HG03066 (cell line): ENCODE data around the gene TNS3.

Source experiments
- ATAC-seq: cut with Tn5 transposase; IDR thresholded peaks from one replicate; pipeline ENCODE4 v1.9.1; 2021; ENCODE audit warnings: low read depth; ENCODE audit not compliant: unreplicated experiment

TNS3 gene

GRCh38 chr7:47440320-47440719 lies 141.6 kb downstream of the TNS3 start:
- ATAC-seq, result no peak

GRCh38 chr7:47439181-47439667 lies 142.7 kb downstream of the TNS3 start:
- no peak for ATAC-seq

DNA sequence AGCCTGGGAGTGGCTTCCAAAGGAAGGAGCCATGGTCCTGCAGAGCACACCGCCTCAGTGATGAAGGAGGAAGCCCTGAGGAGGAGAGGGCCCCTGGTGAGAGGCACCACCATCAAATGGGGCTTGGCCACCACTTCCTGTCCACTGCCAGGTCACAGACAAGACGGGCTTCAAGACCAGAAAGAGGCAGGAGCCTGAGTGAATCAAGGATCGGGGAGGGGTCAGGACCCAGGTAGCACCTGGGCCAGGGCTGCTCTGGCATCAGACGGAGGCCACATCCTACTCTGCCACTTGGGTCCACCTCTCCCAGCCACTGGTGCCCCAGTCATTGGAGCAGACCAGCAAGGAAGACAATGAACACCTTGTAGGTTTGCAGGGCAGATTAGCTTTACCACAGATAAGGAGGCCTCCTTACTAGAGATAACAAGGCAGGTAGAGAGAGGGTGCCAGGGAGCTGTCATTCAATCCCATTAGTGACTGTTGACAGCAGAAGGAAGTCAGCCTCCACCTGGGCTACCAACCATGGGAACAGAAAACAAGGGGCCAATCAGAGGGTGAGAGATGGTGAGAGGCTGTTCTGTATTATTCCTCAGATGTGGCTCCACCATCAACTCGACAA lies 143.4 kb downstream of the TNS3 start:
- ATAC-seq, result no peak

DNA sequence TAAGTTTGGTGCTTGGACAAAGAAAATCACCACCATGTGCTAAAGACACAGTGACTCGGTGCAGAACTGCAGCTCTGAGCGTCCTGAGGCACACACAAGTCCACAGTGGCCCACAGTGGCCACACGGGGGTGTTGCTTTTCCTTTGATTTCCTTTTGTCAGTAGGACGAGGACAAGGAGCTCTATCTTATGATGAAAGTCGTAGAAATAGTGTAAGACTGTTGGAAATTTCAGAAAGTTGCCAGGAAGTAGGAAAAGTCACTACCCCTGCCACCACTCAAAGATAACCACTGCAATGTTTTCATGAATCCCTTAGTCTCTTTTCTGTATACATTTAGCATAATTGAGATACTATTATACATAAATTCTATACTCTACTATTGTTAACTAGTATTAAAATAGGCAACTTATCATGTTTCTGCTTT lies 146.0 kb downstream of the TNS3 start:
- ATAC-seq, result no peak

- ATAC-seq, result no peak
Measured at GRCh38 chr7:47433564-47433895, 148.4 kb downstream of the TNS3 start.

DNA sequence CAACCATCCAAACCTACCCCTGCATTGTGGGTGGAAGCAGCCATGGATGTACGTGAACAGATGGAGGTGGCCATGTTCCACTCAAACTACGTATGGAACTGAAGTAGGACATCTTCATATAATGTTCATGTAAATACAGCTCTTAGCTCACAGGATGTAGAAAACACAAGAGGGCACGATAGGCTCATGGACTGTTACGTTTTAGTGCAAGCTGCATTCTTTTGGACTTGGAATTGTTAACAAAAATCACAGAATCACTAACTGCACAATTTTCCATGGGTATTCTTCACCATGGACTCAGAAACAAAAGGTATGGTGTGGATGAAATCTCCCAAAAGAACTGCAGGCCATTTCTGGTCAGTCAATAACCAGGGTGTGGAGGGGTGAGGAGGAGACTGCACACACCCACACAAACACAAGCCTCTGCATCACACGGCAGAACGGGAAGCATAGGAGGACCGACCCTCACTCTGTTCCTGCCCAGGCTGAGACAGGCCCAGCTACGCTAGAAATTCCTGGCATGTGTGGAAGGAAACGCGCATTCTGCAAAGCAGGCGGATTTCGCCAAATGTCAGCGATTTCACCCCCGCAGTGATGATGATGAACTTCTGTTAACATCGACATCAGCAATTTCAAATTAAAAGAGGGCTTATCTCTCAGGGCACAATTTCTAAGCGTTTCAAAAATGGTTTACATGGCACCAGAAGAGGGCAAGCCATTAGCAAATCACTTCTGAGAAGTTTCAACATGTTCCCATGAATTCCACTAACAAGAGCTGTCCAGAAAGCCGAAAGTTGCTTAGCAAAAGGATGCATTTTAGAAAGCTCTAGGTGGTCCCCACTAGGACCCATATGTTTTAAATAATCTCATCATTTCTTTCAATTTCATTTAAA lies 149.0 kb downstream of the TNS3 start:
- ATAC-seq, result no peak

- ATAC-seq, result no peak
Measured at GRCh38 chr7:47430422-47430821, 151.5 kb downstream of the TNS3 start.

GRCh38 chr7:47428768-47429472 lies 153.0 kb downstream of the TNS3 start:
- no peak for ATAC-seq

DNA sequence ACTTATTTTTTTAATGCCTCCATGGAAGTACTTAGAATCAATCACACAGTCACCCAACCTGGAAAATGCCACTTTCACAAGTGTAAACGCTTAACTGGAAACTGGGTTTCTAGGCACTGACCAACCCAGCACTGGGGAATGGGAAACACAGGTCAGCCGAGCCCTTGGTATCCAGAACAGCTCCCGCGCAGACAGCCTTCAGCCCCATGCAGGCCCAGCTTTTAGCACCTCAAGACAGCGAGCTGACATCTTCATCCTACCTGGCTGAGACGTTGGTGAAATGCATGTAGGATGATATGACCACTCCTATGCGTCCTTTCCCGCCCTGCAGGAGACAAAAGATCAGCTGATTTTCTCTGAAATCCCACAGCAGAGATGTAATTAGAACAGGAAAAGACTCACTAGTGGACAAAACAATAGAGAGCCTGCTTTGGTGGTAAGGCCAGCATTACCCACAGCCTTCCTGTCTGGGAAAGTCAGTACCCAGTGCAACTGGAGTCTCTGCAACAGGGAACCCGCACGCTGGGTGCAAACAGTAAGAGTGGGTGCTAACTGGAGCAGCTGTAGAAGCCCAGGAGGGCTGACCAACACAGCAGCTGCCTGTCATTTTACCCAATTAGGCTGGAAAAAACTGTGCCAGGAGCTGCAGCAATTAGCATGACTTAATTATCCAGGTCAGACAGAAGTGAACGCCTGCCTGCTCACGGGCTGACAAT lies 153.7 kb downstream of the TNS3 start:
- ATAC-seq, result no peak

GRCh38 chr7:47427051-47427643 lies 154.8 kb downstream of the TNS3 start:
- no peak for ATAC-seq

DNA sequence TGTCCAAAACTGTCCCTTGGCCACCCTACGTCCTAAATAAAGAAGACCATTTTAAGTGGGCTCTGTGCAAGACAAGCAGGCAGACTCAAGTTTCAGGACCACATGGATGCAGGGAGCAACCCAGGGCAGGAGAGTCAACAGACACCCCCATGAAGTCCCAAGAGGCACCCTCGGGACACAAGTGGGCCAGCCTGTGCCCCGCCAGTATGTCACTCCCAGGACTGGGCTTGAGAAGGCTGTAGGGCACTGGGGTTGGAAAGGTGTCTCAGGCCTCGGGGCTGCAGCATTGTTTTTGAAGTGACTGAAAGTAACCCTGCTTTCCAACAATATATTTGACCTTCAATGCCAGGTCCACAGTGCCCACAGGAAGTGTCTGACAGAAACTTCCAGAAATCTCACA lies 157.4 kb downstream of the TNS3 start:
- ATAC-seq, result no peak

GRCh38 chr7:47423196-47423595 lies 158.7 kb downstream of the TNS3 start:
- no peak for ATAC-seq

DNA sequence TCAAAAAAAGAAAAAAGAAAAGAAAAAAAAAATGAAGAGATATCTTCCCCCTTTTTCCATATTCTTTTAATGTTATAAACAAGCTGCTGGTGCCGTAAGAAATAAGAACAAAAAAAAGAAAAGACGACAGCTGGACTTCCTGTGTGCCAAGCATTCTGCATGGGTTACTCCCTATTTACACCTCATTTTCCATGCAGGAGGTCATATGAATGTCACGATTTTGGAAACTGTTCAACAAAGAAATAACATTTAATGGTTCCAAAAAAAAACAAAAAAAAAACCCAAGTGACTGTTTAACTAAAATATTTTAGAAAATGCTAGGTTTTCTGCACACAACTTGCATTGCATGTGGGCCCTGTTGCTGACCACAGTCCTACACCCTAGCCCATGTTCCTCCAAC lies 159.3 kb downstream of the TNS3 start:
- ATAC-seq, result no peak

DNA sequence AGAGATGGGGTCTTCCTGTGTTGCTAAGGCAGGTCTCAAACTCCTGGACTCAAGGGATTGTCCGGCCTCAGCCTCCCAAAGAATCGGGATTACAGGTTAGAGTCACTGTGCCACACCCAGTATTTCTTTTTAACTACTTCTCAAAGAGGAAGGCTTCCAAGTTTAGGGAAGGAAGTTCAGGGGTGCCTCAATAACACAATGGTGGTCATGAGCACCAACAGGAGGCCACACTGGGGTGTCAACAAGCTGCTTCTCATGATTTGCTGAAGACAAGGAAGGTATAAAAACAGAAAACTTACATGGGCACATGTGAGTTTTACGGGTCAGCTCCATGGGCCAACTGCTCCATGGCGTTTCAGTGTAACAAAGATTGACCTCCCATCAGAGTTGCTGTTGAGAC lies 160.5 kb downstream of the TNS3 start:
- no peak for ATAC-seq

GRCh38 chr7:47420122-47420780 lies 161.7 kb downstream of the TNS3 start:
- no peak for ATAC-seq

DNA sequence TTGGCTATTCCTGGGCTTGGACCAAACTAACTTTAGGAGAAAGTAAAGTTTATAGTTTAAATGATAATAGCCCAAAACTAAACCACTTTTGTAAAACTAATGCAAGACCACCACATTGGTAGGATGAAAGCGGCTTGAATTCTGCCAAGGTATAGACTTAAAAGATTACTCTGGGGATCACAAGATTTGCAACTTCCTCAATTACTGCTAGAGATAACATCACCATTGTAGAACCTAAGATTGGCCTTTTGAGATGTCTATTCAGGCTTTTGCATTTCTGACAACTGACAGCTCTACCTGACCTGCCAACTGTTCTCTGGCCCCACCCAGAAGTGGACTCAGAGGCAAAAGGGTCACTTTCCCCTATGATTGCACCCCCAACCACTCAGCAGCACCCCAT lies 162.4 kb downstream of the TNS3 start:
- no peak for ATAC-seq

DNA sequence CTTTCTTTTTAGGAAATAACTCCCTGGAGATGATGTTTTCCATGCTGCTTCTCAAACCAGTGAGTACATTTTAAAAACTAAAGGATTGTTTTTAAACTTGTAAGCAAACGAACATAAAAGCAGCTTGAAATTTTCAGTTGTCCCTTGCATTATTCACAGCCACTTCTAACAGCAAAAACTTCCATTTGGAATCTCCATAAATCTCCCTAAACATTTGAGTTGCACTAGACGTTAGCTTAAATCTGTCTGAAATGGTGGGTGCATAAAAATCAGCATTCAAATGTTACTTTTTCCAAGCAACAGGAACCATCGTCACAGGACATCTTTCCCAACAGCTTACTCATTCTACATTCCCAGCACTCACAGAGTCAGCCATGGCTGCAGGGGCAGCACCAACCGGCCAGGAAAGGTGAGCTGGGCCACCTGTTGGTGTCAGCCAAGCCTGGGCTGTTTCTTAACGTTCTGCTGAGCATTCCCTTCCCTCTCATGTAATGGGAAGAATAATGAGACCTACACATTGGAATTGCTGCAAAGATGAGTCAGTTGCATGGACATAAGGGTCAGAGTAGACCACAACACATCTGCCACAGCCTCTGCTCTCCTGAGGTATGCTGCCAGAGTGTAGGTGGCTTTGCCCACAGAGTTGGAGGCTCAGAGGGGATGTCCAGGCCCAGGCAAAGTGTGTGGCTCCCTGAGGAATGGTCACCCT lies 163.2 kb downstream of the TNS3 start:
- no peak for ATAC-seq

- no peak for ATAC-seq
Measured at GRCh38 chr7:47416492-47417480, 165.1 kb downstream of the TNS3 start.
